Hematopoietic multipotent progenitor cell treated with erythropoietin and hydrocortisone succinate and interleukin-3 and kit ligand, for 8 days (in vitro differentiated cells): ENCODE results near the gene RNF34.

ENCODE experiments used
- DNase-seq: peaks from one replicate; pipeline ENCODE4 v3.0.0-alpha.2; 2015

Gene RNF34

DNA sequence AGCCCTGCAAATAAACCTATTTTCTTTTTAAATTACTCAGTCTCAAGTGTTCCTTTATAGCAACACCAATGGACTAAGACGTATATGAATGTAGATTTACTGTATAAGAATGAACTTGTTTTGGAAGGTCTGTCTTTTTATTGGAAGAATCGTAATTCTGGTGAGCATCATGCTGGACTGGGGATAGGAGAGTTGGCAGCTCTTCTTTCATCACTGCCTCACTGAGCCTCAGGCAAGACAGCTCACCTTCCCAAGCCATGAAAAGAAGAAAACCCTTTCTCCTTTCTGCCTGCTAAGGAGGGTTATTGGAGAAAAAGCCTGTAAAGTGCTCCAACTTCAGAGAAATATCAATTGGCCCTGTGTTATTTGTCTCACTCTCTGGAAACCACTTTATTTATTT lies 9.1 kb upstream of the RNF34 start:
- DNase-seq = no peak

DNA sequence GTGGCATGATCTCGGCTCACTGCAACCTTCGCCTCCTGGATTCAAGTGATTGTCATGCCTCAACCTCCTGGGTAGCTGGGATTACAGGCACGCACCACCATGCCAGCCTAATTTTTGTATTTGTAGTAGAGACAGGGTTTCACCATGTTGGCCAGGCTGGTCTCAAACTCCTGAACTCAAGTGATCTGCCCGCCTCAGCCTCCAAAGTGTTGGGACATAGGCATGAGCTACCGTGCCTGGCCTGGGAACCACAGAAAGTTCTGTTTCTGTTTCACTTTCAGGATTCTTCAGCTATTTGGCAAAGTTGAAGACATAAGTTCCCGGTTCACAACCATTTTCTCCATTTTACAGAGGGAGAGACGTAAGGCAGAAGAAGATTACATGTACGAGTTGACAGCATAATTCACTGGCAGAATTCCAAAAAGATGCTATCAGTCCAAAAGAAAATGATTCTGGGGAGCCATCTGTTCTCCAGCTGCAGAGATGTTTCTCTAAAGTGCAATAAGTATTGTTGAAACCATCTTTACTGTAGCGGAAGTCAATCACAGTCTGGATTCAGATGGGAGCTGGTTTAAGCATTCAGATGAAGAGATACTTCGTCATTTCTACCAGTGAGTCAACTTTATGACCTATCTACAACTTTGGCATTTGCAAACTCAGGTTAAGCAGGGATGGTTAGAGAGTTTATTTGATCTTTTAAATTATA lies 8.1 kb upstream of the RNF34 start:
- peak; percentile 73 for DNase-seq

GRCh38 chr12:121392325-121392716 lies 7.6 kb upstream of the RNF34 start:
- no peak for DNase-seq

GRCh38 chr12:121397521-121397920 lies 2.4 kb upstream of the RNF34 start:
- no peak for DNase-seq

GRCh38 chr12:121398355-121398754 lies 1.6 kb upstream of the RNF34 start:
- DNase-seq = no peak

- DNase-seq = peak; percentile 46
Measured at GRCh38 chr12:121400332-121401139, 618 bp downstream of the RNF34 start.

DNA sequence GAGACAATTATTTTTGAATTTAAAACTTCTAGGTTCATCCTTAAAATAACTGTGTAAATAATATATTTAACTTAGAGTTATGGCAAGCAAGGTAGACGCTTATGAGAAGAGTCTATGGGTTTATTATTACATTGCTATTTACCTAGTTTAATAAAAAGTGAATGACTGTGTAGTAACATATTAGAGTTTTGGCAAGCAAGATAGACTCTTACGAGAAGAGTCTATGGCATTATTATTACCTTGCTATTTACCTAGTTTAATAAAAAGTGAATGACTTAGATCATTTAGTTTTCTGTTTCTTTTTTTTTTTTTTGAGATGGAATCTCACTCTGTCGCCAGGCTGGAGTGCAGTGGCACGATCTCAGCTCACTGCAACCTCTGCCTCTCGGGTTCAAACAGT lies 3.8 kb downstream of the RNF34 start:
- DNase-seq = no peak

- peak; percentile 26 for DNase-seq
Measured at GRCh38 chr12:121404734-121405133, 4.8 kb downstream of the RNF34 start.

GRCh38 chr12:121405211-121405610 lies 5.3 kb downstream of the RNF34 start:
- DNase-seq = no peak

GRCh38 chr12:121413917-121414316 lies 14.0 kb downstream of the RNF34 start:
- DNase-seq = no peak

GRCh38 chr12:121417847-121418246 lies 17.9 kb downstream of the RNF34 start:
- DNase-seq = no peak

DNA sequence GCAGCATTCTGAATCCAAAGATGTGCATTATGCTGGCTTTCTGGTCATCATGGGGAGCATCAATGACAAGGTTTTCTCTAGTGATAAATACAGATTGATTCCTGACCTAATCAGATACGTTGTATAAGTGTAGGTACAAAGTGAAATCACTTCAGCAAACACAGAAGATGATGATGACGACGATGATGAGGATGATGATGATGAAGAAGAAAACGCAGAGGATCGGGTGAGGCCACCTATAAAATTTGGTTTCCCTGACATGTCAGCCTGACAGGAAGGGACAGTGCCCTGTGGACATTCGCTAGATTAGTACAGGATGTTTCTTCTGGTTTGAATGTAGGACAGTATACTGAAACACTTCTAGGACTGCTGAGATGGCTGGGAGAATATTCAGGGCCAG lies 20.2 kb downstream of the RNF34 start:
- DNase-seq = no peak

- DNase-seq = no peak
Measured at GRCh38 chr12:121423253-121423652, 23.3 kb downstream of the RNF34 start.

DNA sequence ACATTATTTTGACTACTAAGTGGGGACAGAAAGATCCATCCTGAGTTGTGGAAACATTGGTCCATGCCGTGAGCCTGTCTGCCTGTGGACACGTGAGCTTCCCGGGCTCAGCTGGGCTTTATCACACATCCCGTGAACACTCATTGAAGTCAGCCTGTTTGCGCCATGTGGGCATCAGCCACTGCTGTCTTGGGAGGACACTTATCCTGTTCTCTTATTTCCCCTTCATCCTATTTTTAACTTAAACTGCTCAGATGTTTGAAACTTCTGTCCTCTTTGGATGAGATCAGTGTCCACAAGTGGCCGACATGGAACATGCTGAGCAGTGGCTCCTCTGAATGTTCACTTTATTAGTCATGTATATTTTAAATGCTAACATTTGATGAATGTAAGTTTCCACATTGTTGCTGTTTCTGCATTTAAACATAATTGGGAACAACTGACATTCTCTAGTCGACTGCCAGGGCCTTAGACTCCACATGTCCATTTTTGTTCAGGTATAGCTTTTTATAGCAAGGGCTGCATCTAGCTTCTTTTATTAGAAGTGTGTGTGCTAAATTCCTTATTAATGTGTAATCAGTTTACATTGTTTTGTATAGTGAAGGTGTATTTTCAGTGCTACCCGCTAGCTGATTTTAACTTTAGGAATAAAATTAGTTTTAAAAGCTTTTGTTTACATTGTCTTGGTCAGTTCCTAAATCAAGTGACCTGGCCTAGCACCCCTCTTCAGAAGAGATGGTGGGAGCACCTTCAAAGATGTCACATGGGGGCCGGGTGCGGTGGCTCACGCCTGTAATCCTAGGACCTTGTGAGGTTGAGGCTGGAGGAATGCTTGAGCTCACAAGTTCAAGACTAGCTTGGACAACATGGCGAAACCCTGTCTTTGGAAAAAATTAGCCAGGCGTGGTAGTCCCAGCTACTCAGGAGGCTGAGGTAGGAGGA lies 24.0 kb downstream of the RNF34 start:
- DNase-seq = no peak

DNA sequence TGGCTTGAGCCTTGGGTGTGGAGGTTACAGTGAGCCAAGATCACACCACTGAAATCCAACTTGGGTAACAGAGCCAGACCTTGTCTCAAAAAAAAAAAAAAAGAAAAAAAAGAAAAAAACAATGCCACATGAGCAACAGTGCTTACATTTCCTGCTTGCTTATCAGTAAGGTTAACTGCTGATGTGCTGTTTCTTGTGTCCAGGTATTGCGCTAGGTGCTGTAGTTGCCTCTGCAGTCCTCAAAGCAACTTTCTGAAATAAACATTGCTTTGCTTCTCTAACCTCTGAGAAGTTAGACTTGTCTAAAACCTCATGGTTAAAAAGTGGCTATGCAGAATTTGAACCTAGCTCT lies 24.7 kb downstream of the RNF34 start:
- no peak for DNase-seq

- DNase-seq = no peak
Measured at GRCh38 chr12:121427556-121428050, 27.7 kb downstream of the RNF34 start.

DNA sequence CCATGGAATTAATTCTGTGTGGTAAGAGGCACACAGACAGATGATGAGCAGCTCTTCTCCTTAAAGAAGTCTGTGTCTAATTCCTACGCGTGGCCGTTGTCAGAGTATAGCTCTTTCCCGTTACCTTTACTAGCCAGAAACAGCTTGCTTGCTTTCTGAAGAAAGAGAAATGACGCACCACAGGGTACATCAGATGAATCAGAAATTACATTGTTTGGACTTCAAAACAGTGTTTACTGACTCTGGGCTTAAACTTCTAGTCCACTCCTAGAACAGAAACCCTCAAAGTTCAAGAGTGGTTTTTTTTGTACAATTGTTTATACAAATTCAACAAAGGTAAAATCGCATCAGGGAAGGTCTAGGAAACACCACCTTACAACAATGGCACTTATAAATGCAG lies 29.0 kb downstream of the RNF34 start:
- DNase-seq = no peak

DNA sequence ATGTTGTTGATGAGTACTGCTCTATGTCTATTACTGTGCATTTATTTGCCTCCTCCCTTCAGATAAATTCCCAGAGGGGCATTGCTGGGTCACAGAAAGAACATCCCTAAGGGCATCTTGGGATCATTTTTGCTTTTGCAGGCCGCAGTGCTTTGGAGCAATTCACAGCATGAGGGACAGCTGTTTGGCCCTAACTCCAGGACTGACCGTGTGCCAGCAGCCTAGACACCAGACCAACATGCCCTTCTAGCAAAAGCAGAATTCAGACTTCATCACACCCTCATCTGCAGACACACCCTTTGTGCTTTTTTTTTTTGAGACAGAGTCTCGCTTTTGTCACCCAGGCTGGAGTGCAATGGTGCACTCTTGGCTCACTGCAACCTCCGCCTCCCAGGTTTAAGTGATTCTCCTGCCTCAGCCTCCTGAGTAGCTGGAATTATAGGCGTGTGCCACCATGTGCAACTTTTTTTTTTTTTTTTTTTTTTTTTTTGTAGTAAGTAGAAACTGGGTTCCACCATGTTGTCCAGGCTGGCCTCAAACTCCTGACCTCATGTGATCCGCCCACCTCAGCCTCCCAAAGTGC lies 31.0 kb downstream of the RNF34 start:
- DNase-seq = no peak

DNA sequence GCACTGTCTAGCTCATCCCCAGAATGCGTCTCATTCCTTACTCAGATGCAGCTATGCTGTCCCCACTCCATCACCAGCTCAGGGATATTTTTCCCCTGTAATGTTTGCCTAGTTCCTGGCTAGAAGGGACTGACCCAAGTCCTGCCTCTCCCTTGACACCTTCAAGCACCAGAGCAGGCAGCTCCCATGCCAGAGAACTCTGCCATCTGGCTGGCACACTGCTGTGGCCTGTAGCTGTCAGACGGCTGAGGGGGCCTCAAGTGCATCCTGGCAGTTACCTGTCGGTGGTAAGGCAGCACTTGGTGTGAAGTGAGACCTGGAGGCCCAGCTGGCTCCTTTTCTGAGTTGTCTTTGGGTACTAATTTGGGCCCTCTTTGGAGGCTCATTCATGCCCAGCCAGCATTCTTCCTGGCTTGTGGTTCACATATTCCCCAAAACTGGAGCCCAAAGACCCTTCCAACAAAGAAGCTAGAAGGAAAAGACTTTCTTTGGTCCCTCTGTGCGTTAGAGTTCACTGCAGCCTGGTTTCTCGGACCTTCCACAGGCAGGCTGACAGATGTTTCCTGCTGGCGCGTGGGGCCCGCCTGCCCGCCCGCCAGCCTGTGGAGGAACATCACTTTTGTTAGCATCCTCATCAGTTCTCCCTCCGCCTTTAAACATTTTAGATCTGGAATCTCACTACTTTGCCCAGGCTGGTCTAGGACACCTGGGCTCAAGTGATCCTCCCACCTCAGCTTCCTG lies 33.0 kb downstream of the RNF34 start:
- no peak for DNase-seq

DNA sequence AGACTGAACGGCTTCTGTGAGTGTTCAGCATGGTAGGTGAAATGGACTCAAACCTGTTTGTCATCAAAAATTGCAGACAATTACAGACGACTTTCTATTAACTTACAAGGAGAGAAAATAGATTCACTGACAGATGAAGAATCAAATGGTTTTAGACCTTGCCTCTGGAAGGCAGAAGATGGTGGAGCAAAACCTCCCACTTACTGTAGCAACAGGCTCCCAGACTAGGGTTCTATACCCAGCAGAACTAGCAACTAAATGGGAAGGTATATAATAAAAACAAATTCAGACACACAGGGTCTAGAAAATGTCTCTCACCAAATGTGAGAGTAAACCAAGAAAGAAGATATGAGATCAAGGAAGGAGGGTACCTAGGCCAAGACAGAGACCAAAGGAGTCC lies 36.8 kb downstream of the RNF34 start:
- no peak for DNase-seq

DNA sequence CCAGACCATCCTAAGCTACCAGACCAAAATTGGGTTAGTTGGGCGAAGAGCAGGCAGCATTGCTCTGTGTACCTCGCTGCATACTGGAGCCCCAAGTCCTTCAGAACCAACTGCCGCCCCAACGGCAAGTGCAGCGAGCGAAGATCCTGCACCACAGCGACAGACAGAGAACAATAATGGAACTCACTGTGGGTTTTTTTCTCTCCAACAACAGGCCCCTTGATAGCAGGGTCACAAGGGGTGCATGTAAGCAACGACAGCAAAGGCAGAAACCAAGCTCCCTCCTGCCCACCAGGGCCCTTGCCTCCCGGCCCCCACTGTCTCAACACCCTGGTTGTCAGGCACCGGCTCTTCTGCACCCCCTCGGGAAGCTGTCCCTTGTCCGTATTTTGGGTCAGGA lies 39.0 kb downstream of the RNF34 start:
- no peak for DNase-seq

- no peak for DNase-seq
Measured at GRCh38 chr12:121439715-121440114, 39.8 kb downstream of the RNF34 start.
